MG63 (cell line): ENCODE measurements around the gene CFL2. TPM values are rescaled to one million over a fixed set of nuclear protein-coding genes. Genes with fewer than 3 reads are reported as not detected.
"Not testable (repeated sequence)": the region's sequence is repeated elsewhere in the genome, so short reads cannot be mapped to it uniquely, and the experiment has no call there.

Experiments used
- DNase-seq: peaks from one replicate; pipeline ENCODE4 v3.0.0-alpha.2; 2020
- H3K27me3 ChIP-seq: fragments of 250-450 bp; sonication (Bioruptor Pico); 2 replicates; pipeline ENCODE4 v1.5.1; 2020; ENCODE audit warnings: mild to moderate bottlenecking, moderate library complexity
- H3K36me3 ChIP-seq: fragments of 250-450 bp; sonication (Bioruptor Pico); 2 replicates; pipeline ENCODE4 v1.5.1; 2020; ENCODE audit warnings: mild to moderate bottlenecking, moderate library complexity
- H3K4me3 ChIP-seq: fragments of 250-450 bp; sonication (Bioruptor Pico); 2 replicates; pipeline ENCODE4 v1.5.1; 2020; ENCODE audit warnings: mild to moderate bottlenecking, moderate library complexity
- H3K9me3 ChIP-seq: fragments of 250-450 bp; sonication (Bioruptor Pico); 2 replicates; pipeline ENCODE4 v1.5.1; 2020; ENCODE audit warnings: mild to moderate bottlenecking, moderate library complexity
- total RNA-seq: library from RNA; depleted of rRNA; stranded (reverse); fragments of >200 nt; shearing (Covaris generic); gene quantifications from 2 replicates; pipeline ENCODE4 v1.2.3, GENCODE V29; 2014; ENCODE audit warnings: low replicate concordance; rRNA removed

CFL2 gene
- 25.8 and 37.6 TPM in 2 replicates for total RNA-seq

DNA sequence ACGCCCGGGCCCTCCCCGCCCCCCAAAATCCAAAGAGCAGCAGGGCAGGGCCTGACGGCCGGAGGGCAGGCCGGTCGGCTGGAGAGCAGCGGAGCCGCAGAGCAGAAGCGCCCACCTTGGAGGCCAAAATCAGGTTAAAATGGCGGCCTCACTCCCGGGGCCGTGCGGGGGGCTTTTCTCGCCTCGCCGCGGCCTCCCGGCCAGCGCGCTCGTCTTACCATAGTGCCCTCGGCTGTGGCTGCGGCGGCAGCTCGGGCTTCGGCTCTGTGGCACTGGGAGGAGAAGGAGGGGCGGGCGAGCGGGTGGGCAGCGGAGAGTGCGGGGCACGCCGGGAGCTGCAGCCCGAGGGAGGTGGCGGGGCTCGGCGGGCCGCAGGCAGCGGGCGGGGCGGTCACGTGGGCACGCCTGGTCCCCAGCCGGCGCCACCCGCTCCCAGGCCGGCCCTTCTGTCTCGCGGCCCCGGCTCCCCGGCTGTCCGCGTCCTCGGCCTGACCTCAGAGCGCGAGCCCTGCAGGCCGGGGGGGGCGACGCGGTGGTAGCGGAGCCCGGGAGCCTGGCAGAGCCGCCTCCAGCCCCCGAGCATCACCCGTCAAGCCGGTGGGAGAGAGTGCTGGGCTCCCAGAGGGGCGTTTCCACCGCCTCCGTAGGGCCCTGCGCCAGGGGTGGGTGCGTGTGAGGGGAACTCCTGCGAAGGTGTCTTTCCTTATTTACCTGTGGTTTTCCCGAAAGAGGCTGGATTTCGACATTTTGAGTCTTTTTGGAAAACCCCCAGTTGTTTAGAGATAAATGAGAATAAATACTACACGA lies at the start of gene CFL2:
TSS of gene CFL2 (minus strand) at position 274 of the 807 bp plus-strand sequence. CDS start at position 221, 53 bp downstream.
- Histone ChIP-seq H3K9me3 (no peaks in the 10 kb centered on the region), H3K4me3 (peak within 1 kb of the TSS; percentile 74), H3K27me3 (no peaks in the 10 kb centered on the region), H3K36me3 (peaks cover 4% of the 10 kb centered on the region; the same call in 1 of the 2 replicates)
- peak; percentile 81 for DNase-seq

DNA sequence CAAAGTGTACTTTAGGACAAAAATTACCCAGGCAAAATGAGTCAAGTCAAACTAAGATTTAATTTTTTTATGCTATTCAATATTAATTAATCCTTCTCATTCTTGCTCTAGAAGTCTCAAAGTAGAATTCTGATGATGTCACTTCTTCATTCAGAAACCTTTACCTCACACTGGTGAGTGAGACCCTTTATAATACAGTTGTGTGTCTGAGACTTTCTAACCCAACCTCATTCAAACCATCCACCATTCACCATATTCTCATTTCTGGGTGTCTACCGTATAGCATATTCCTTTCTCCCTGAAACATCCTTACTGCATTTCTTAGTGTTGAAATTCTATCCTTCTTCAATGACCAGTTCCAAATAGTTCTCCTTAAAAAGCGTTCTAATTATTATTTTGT lies 40.8 kb upstream of the CFL2 start:
- no peaks in the 10 kb centered on the region for H3K27me3 ChIP-seq
- H3K4me3 ChIP-seq = no peak overlapping the region
- no peaks in the 10 kb centered on the region for H3K9me3 ChIP-seq
- no peak for DNase-seq
- H3K36me3 ChIP-seq = peaks cover 7% of the 10 kb centered on the region

DNA sequence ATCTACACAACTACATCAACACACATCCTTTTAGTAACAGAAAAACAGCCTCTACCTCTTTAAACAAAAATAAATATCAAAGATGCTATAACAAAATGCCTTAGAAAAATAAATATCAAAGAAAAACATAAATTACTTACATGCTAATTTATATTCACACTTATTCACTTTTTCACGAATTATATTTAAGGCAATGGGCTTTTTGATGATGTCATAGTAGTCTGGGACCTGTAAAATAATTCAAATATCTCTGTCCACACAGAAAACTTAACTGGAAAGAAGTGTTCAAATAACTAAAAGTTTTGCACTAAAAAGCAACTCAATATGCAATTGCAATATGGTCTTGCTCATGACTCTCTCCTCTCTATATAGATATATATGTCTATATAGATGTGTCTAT lies 40.3 kb upstream of the CFL2 start:
- H3K27me3 ChIP-seq = no peaks in the 10 kb centered on the region
- H3K36me3 ChIP-seq = peaks cover 2% of the 10 kb centered on the region
- no peak for DNase-seq
- H3K9me3 ChIP-seq = no peaks in the 10 kb centered on the region
- no peak overlapping the region for H3K4me3 ChIP-seq

DNA sequence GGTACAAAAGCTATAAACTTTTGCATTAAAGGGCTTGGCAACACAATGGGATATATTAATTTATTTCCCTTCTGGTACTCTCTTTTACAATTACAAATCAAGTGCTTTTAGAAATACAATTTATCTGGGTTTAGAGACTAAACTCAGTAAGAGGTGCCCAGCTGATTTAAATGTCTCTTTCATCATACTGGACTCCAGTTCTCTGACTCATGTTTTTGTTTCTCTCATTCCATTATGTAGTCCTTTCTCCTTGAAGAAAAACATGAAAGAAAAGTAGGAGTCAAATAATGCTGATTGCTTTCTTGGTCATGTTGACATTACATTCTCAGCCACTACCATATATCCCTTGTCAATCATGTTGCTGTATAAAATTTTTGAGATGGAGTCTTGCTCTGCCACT lies 36.3 kb upstream of the CFL2 start:
- DNase-seq = no peak
- Histone ChIP-seq H3K9me3 (no peaks in the 10 kb centered on the region), H3K27me3 (no peaks in the 10 kb centered on the region), H3K36me3 (peaks cover 2% of the 10 kb centered on the region), H3K4me3 (no peak overlapping the region)

DNA sequence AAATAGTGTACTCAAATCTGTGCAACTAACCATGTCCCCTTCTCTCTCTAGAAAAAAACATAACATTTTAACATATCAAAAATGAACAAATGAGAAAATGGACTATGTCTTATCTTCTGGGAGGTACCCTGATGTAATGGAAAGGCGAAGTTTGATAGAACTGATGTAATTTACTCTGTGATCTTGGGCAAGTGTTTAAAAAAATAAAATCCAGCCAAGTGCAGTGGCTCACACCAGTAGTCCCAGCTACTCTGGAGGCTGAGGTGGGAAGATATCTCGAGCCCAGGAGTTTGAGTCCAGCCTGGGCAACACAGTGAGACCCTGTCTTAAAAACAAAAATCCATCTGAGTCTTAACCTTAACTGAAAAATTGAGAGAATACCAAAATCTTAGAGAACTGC lies 35.8 kb upstream of the CFL2 start:
- Histone ChIP-seq H3K4me3 (no peak overlapping the region), H3K9me3 (no peaks in the 10 kb centered on the region), H3K36me3 (peaks cover 2% of the 10 kb centered on the region), H3K27me3 (no peaks in the 10 kb centered on the region)
- DNase-seq = no peak

DNA sequence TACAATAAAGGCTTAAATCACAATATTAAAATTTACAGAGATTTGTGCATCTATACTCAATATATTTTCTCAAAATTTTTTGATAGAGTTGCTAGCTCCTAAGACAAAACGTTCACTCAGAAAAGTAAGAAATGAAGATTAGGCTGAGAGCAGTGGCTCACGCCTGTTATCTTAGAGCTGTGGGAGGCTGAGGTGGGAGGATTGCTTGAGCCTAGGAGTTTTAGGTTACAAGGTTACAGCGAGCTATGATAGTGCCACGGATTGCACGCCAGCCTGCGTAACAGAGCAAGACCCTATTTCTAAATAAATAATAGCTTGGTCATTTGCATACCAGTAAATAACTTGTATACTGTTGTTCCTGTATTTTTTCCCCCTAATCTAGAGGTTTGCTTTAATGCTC lies 35.0 kb upstream of the CFL2 start:
- DNase-seq = no peak
- no peak overlapping the region for H3K4me3 ChIP-seq
- H3K27me3 ChIP-seq = no peaks in the 10 kb centered on the region
- peaks cover 2% of the 10 kb centered on the region for H3K36me3 ChIP-seq
- H3K9me3 ChIP-seq = no peaks in the 10 kb centered on the region

DNA sequence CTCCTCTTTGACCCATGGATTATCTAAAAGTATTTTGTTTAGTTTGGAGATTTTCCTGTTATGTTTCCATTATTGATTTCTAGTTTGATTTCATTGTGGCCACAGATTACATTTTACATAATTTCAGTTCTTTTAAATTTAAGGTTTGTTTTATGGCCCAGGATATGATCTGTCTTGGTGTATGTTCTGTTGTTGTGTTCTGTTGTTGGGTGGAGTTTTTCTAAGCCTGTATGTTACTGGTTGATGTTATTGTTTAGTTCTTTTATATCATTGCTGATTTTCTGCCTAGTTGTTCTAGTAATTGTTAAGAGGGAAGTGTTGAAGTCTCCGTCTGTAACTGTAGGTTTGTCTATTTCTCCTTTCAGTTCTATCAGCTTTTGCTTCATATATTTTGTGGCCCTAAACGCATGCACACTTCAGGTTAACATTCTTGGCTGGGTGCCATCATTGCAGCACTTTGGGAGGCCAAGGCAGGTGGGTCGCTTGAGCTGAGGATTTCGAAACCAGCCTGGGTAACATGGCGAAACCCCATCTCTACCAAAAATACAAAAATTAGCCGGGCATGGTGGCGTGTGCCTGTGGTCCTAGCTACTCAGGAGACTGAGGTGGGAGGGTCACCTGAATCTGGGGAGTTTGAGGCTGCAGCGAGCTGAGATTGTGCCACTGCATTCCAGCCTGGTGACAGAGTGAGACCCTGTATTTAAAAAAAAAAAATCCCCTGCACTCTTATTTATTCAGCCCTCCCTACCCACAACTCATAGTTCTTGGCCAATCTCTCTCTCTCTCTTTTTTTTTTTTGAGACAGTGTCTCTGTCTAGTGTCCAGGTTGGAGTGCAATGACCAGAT lies 28.1 kb upstream of the CFL2 start:
- H3K27me3 ChIP-seq = no peaks in the 10 kb centered on the region
- H3K9me3 ChIP-seq = no peaks in the 10 kb centered on the region
- DNase-seq = no peak
- no peaks in the 10 kb centered on the region for H3K36me3 ChIP-seq
- H3K4me3 ChIP-seq = no peak overlapping the region

DNA sequence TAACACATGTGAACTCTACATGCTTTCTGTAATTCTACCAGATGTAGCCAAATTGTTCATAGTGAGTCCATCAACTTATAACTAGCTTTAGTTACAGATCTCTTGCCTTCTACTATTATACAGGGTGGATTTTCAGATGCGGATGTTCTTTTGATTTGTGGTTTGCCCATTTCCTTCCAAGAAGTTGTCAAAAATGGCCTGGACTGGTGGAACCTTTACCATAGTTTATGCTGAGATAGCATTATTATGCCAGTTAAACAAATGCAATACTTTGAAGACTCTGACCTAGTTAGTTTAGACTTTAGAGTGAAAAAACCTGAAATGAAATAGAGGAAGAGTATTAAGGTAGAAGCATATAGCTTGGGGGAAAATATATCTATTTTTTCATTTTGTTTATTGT lies 27.4 kb upstream of the CFL2 start:
- H3K27me3 ChIP-seq = no peaks in the 10 kb centered on the region
- DNase-seq = no peak
- no peak overlapping the region for H3K4me3 ChIP-seq
- no peaks in the 10 kb centered on the region for H3K9me3 ChIP-seq
- H3K36me3 ChIP-seq = no peaks in the 10 kb centered on the region

DNA sequence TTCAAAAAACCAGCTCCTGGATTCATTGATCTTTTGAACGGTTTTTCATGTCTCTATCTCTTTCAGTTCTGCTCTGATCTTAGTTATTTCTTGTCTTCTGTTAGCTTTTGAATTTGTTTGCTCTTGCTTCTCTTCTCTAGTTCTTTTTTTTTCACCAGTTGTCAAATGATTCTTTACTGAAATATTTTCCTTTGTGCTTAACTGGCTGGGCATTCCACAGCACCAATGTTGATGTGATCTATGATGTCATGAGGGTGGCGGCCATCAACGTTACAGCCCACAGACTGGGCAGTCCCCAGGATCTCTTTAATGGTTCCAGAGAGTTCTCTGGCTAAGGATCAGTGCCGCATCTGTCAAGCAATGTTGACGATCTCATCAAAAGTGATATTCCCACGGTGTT lies 25.7 kb upstream of the CFL2 start:
- H3K4me3 ChIP-seq, DNase-seq, H3K36me3 ChIP-seq, H3K9me3 ChIP-seq, H3K27me3 ChIP-seq: not testable (repeated sequence)

DNA sequence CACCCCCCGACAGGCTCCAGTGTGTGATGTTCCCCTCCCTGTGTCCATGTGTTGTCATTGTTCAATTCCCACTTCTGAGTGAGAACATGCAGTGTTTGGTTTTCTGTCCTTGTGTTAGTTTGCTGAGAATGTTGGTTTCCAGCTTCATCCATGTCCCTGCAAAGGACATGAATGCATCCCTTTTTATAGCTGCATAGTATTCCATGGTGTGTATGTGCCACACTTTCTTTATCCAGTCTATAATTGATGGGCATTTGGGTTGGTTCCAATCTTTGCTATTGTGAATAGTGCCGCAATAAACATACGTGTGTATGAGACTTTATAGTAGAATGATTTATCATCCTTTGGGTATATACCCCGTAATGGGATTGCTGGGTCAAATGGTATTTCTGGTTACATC lies 22.7 kb upstream of the CFL2 start:
- not testable (repeated sequence) for H3K4me3 ChIP-seq, H3K36me3 ChIP-seq, DNase-seq, H3K27me3 ChIP-seq, H3K9me3 ChIP-seq

DNA sequence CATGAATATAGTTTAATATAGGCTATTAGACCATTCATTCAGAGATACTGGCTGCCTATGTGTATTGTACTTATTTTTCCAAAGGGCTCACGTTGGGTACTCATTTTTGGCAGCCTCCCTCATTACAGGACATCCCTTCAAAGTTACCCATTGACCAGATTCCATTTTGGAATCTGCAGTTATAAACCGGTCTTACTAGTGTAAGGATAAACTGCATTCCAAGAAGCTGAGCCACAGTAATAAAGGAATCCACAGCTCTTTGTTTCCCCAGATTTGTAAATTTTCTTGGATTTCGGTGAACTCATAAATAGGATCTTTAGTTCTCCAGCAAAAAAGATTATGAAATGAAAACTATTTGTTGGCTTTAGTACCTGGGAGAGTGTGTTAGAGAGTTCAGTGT lies 18.9 kb upstream of the CFL2 start:
- Histone ChIP-seq H3K27me3 (no peaks in the 10 kb centered on the region), H3K9me3 (no peaks in the 10 kb centered on the region), H3K36me3 (no peaks in the 10 kb centered on the region), H3K4me3 (no peak overlapping the region)
- no peak for DNase-seq

DNA sequence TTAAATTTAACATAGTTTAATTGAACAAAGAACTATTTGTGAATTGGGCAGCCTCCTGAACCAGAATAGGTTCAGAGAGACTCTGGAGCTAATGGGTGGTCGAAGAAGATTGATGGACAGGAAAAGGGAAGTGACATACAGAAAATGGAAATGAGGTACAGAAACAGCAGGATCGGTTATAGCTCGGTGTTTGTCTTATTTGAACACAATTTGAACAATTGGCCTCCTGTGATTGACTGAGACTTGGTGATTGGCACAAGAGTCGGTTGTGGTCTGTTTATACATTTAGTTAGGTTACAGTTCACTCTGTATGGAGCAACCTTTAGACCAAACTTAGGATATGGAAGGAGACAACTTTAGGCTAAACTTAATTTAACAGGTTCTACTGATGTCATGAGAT lies 18.4 kb upstream of the CFL2 start:
- Histone ChIP-seq H3K36me3 (no peaks in the 10 kb centered on the region), H3K4me3 (no peak overlapping the region), H3K9me3 (no peaks in the 10 kb centered on the region), H3K27me3 (no peaks in the 10 kb centered on the region)
- no peak for DNase-seq

DNA sequence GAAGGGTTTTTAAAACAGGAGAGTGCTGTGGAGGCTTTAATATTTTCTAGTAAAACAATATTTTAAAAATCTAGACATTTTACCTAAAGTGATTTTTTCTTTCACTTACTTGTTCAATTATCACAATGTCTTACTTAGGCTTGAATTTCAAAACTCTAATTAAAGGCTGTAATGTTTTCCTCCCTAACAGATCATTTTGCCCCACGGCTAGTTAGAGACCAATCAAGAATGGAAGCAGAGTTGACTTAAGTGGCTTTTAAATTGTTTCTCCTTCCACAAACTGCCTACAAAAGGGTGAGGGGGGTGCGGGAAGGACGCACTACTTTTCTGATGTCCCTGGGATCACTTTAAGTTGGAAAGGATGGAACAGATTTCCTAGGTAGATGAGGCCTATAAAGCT lies 9.5 kb upstream of the CFL2 start:
- DNase-seq = no peak
- Histone ChIP-seq H3K4me3 (no peak overlapping the region), H3K27me3 (no peaks in the 10 kb centered on the region), H3K9me3 (no peaks in the 10 kb centered on the region), H3K36me3 (no peaks in the 10 kb centered on the region)

DNA sequence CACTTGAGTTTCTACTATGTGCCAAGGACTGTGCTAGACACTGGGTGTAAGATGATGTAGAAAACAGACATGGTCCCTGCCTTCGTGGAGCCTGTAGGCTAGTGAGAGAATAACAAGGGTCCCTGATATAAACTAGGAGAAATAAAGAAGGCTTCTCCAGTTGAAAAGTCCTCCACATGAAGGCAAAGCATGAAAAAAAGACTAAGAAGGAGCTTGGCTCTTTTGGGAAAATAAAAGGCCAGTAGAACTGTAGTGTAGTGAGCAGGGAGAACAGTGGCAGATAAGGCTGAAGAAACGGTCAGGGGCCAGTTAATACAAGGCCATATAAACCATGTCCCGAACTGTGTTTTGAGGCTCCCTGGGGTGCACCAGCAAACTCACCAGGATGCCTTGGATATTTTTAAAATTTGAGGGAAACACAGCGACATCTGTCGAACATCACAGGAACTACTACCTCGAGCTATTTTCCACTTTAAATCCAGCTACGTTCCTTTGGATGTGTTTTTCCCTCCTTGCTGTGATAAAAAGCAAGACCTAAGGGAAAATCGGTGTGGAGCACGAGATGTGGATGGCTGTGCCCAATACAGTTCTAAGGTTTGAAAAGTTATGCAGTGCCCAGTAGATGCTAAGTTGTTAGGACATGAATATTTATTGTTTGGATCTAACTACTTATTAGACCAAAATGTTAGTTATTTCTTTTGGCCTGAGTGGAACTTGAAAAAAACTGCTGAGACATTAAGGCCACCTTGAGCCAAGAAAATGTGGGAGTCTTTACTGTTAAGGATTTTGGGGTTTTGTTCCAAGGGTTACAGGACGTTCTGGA lies 8.5 kb upstream of the CFL2 start:
- no peak overlapping the region for H3K4me3 ChIP-seq

DNA sequence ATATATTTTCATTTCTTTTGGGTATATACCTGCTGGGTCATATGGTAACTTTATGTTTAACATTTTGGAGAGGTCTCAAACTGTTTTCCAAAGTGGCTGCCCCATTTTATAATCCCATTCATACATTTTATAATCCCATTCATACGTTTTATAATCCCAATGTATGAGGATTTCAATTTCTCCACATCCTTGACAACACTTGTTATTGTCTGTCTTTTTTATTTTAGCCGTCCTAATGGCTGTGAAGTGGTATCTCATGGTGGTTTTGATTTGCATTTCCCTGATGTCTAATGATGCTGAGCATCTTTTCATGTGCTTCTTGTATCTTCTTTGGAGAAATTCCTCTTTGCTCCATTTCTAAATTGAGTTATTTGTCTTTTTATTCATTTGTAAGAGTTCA lies 6.7 kb upstream of the CFL2 start:
- H3K4me3 ChIP-seq = no peak overlapping the region
- DNase-seq = no peak
- no peaks in the 10 kb centered on the region for H3K36me3 ChIP-seq
- H3K9me3 ChIP-seq = no peaks in the 10 kb centered on the region
- H3K27me3 ChIP-seq = no peaks in the 10 kb centered on the region

More for the DNA sequence above, 8.5 kb upstream of the CFL2 start:
- no peaks in the 10 kb centered on the region for H3K27me3 ChIP-seq
- no peaks in the 10 kb centered on the region for H3K36me3 ChIP-seq
- no peaks in the 10 kb centered on the region for H3K9me3 ChIP-seq
- peak; percentile 24 for DNase-seq

DNA sequence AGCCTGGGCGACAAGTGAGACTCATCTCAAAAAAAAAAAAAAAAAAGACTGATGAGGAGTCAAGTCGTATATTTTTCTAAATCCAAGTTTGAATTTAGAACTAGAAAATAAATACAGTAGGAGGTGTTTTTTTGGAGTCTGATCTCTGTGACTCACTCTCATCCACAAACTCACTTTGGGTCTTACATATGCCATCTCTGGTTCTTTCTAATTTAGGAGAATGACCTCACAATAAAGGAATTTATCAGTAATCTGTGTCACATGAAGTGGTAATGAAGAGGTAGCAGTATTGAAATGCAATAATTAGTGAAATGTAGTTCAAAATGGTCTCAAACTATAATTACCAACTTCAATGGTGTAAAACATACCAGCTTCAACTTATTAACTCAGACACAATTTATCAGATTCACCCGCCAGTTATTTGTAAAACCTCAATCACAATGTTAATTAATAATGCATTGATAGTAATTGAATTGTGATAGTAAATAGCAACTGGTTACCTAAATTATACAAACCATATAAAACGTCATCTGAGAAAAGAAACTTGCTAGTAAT lies 4.4 kb upstream of the CFL2 start:
- Histone ChIP-seq H3K36me3 (no peaks in the 10 kb centered on the region), H3K4me3 (no peak overlapping the region), H3K27me3 (no peaks in the 10 kb centered on the region), H3K9me3 (no peaks in the 10 kb centered on the region)
- no peak for DNase-seq
